H1 (cell line): ENCODE data around the gene RTCA. TPM values are rescaled to one million over a fixed set of nuclear protein-coding genes. Genes with fewer than 3 reads are reported as not detected.

Experiments used
- CTCF ChIA-PET: fragments of 300-600 bp; sonication (Branson Sonifier 250); formaldehyde crosslinking; loops from one replicate; lab custom pipeline; 2021; ENCODE audit not compliant: partially characterized antibody; lab: Charles Lee
- POLR2A ChIA-PET: fragments of 300-600 bp; sonication (Branson Sonifier 250); formaldehyde crosslinking; loops from one replicate; lab custom pipeline; 2021; ENCODE audit warnings: inconsistent platforms; ENCODE audit not compliant: partially characterized antibody; lab: Charles Lee
- DNase-seq, 2 experiments: peaks; one replicate each; pipeline versions ENCODE4 v3.0.0 to v3.0.0-alpha.2; 2010 to 2022; ENCODE audit warnings: low spot score in 2 of 2, low read depth in 1 of 2, mixed read lengths in 1 of 2
- FAIRE-seq: peaks from 2 replicates; lab custom pipeline; 2011; peaks lifted over from hg19 to GRCh38; lab: Jason Lieb, UNC
- H2AFZ ChIP-seq: 2 replicates; pipeline ENCODE4 v1.8.1; 2012; ENCODE audit warnings: low read length, inconsistent platforms
- H2AK5ac ChIP-seq: 2 replicates; pipeline ENCODE4 v1.6.1; 2013; ENCODE audit warnings: low read depth, low read length
- H2BK120ac ChIP-seq: replicated peaks from 2 replicates; pipeline ENCODE3; 2013; ENCODE audit warnings: low read depth, low read length, inconsistent platforms
- H2BK12ac ChIP-seq: 2 replicates; pipeline ENCODE4 v1.6.1; 2013; ENCODE audit warnings: low read depth, low read length
- H2BK15ac ChIP-seq: 2 replicates; pipeline ENCODE4 v1.6.1; 2013; ENCODE audit warnings: low read length
- H2BK20ac ChIP-seq: 2 replicates; pipeline ENCODE4 v1.6.1; 2013; ENCODE audit warnings: low read length
- H2BK5ac ChIP-seq: 2 replicates; pipeline ENCODE4 v1.6.1; 2013; ENCODE audit warnings: low read depth, low read length
- H3K14ac ChIP-seq: 2 replicates; pipeline ENCODE4 v1.6.1; 2013; ENCODE audit warnings: inconsistent platforms; ENCODE audit not compliant: insufficient read length
- H3K18ac ChIP-seq: 2 replicates; pipeline ENCODE4 v1.6.1; 2013; ENCODE audit warnings: low read length; ENCODE audit errors: extremely low read depth
- H3K23ac ChIP-seq: 2 replicates; pipeline ENCODE4 v1.6.1; 2013; ENCODE audit warnings: inconsistent platforms; ENCODE audit not compliant: insufficient read length
- H3K23me2 ChIP-seq: 2 replicates; pipeline ENCODE4 v1.6.1; 2013; ENCODE audit warnings: low read depth, low read length
- H3K27ac ChIP-seq: 2 replicates; pipeline ENCODE4 v1.6.1; 2011; ENCODE audit warnings: low read depth, low read length, inconsistent platforms
- H3K27me3 ChIP-seq, 4 experiments: replicated peaks in 1 of 4; 1 replicate in 1 of 4; 2 replicates in 3 of 4; pipeline versions ENCODE4 v1.6.1 to v1.8.1; 2011 to 2013; ENCODE audit warnings: low read length in 3 of 4, mild to moderate bottlenecking in 3 of 4, inconsistent platforms in 2 of 4, mixed read lengths in 2 of 4, moderate library complexity in 1 of 4; ENCODE audit not compliant: control insufficient read depth in 3 of 4, insufficient read depth in 3 of 4; ENCODE audit errors: extremely low read depth in 1 of 4
- H3K36me3 ChIP-seq, 4 experiments: 2 replicates each; pipeline versions ENCODE4 v1.6.1 to v1.8.1; 2011 to 2013; ENCODE audit warnings: mild to moderate bottlenecking in 4 of 4, low read length in 3 of 4, moderate library complexity in 2 of 4, control low read depth in 1 of 4, inconsistent platforms in 1 of 4; ENCODE audit not compliant: insufficient read depth in 4 of 4, control insufficient read depth in 2 of 4
- H3K4ac ChIP-seq: replicated peaks from 2 replicates; pipeline ENCODE3; 2013; ENCODE audit warnings: low read length, low read depth, mixed read lengths, inconsistent platforms; ENCODE audit not compliant: insufficient read length
- H3K4me1 ChIP-seq, 4 experiments: replicated peaks in 1 of 4; 1 replicate in 1 of 4; 2 replicates in 3 of 4; pipeline versions ENCODE4 v1.6.1 to v1.8.1; 2011 to 2013; ENCODE audit warnings: low read length in 3 of 4, inconsistent platforms in 2 of 4, mixed read lengths in 1 of 4; ENCODE audit not compliant: insufficient read depth in 4 of 4, control insufficient read depth in 3 of 4
- H3K4me2 ChIP-seq, 2 experiments: 2 replicates each; pipeline versions ENCODE4 v1.6.1 to v1.8.1; 2011 to 2013; ENCODE audit warnings: low read depth in 2 of 2, low read length in 2 of 2, control low read depth in 1 of 2, inconsistent platforms in 1 of 2, mild to moderate bottlenecking in 1 of 2; ENCODE audit not compliant: insufficient read depth in 1 of 2
- H3K4me3 ChIP-seq, 4 experiments: fragments of 200-600, 300-600 bp in 1 of 4; sonication (generic), shearing (Covaris generic), sonication (Bioruptor Twin) in 1 of 4; 2 replicates each; pipeline versions ENCODE4 v1.5.1 to v1.8.1; 2011 to 2016; ENCODE audit warnings: low read length in 4 of 4, low read depth in 3 of 4, control low read depth in 2 of 4, inconsistent platforms in 2 of 4, mild to moderate bottlenecking in 2 of 4, mixed read lengths in 1 of 4, moderate library complexity in 1 of 4; ENCODE audit not compliant: insufficient read depth in 2 of 4; ENCODE audit errors: extremely low read depth in 1 of 4
- H3K56ac ChIP-seq: replicated peaks from 2 replicates; pipeline ENCODE3; 2013; ENCODE audit warnings: low read depth, mild to moderate bottlenecking, mixed read lengths, low read length, inconsistent platforms; ENCODE audit not compliant: insufficient read length
- H3K79me1 ChIP-seq: 2 replicates; pipeline ENCODE4 v1.6.1; 2013; ENCODE audit warnings: low read depth, low read length, control low read depth
- H3K79me2 ChIP-seq, 2 experiments: 2 replicates each; pipeline versions ENCODE4 v1.6.1 to v1.8.1; 2012 to 2013; ENCODE audit warnings: low read length in 2 of 2, mild to moderate bottlenecking in 2 of 2, inconsistent platforms in 1 of 2; ENCODE audit not compliant: insufficient read depth in 2 of 2, control insufficient read depth in 1 of 2
- H3K9ac ChIP-seq, 4 experiments: replicated peaks in 1 of 4; 1 replicate in 1 of 4; 2 replicates in 3 of 4; pipeline versions ENCODE4 v1.6.1 to v1.8.1; 2011 to 2013; ENCODE audit warnings: low read depth in 3 of 4, low read length in 3 of 4, control low read depth in 2 of 4, mild to moderate bottlenecking in 2 of 4, moderate library complexity in 2 of 4, inconsistent platforms in 1 of 4; ENCODE audit errors: extremely low read depth in 1 of 4
- H3K9me3 ChIP-seq, 2 experiments: 2 replicates each; pipeline versions ENCODE4 v1.6.1 to v1.8.1; 2012 to 2013; ENCODE audit warnings: mild to moderate bottlenecking in 2 of 2, moderate library complexity in 2 of 2, control low read depth in 1 of 2, inconsistent platforms in 1 of 2, low read depth in 1 of 2, low read length in 1 of 2, mixed read lengths in 1 of 2; ENCODE audit not compliant: insufficient read depth in 2 of 2
- H4K20me1 ChIP-seq, 2 experiments: replicated peaks in 1 of 2; 2 replicates each; pipeline versions ENCODE3 to v1.8.1; 2011 to 2013; ENCODE audit warnings: inconsistent platforms in 2 of 2, low read length in 2 of 2, mild to moderate bottlenecking in 1 of 2; ENCODE audit not compliant: insufficient read depth in 2 of 2, control insufficient read depth in 1 of 2
- H4K5ac ChIP-seq: 2 replicates; pipeline ENCODE4 v1.6.1; 2013; ENCODE audit warnings: low read length, low read depth, mixed read lengths, inconsistent platforms; ENCODE audit not compliant: insufficient read length
- H4K8ac ChIP-seq: 2 replicates; pipeline ENCODE4 v1.8.0; 2013; ENCODE audit warnings: mild to moderate bottlenecking, moderate library complexity, low read length, inconsistent platforms; ENCODE audit not compliant: insufficient read depth; ENCODE audit errors: extremely low read depth
- H4K91ac ChIP-seq: replicated peaks from 2 replicates; pipeline ENCODE3; 2013; ENCODE audit warnings: low read length, mixed read lengths, inconsistent platforms; ENCODE audit not compliant: insufficient read length
- FOSL1 ChIP-seq: IDR thresholded peaks from 2 replicates; pipeline ENCODE4 v1.6.1; 2011; ENCODE audit warnings: mild to moderate bottlenecking, low read depth, low read length, moderate library complexity; ENCODE audit not compliant: insufficient read depth
- GTF2F1 ChIP-seq: IDR thresholded peaks from 2 replicates; pipeline ENCODE4 v1.6.1; 2012; ENCODE audit warnings: low read depth, low read length, improper control_type of control experiment, borderline replicate concordance
- JUND ChIP-seq: IDR thresholded peaks from 2 replicates; pipeline ENCODE4 v1.6.1; 2011; ENCODE audit warnings: mild to moderate bottlenecking, improper control_type of control experiment, low read length
- KDM5A ChIP-seq: fragments of 200-600 bp; IDR thresholded peaks from 2 replicates; pipeline ENCODE4 v1.7.1; 2012; ENCODE audit warnings: mild to moderate bottlenecking, low read length, inconsistent platforms, mixed read lengths
- TCF12 ChIP-seq: IDR thresholded peaks from 2 replicates; pipeline ENCODE4 v1.6.1; 2011; ENCODE audit warnings: low read depth, mild to moderate bottlenecking, low read length
- whole genome bisulfite sequencing, 2 experiments: shearing (Covaris generic) in 1 of 2; methylation state at CpG; one replicate each; pipeline versions ENCODE4 v1.1.6 to v1.1.7; 2013 to 2015; ENCODE audit warnings: low lambda C conversion rate in 2 of 2, mixed read lengths in 2 of 2, inconsistent platforms in 1 of 2, low coverage in 1 of 2, missing lambda C conversion rate in 1 of 2; ENCODE audit not compliant: insufficient replicate concordance in 2 of 2, insufficient coverage in 1 of 2, insufficient read length in 1 of 2; ENCODE audit errors: extremely low coverage in 1 of 2, missing lambda C conversion rate in 1 of 2; 5-methylcytosine and 5-hydroxymethylcytosine counted together
- polyA plus RNA-seq, 7 experiments: library from polyadenylated mRNA; depleted of rRNA in 3 of 7; stranded (reverse) in 5 of 7; unstranded in 2 of 7; fragments of >200 nt in 5 of 7; fragments of 200-250 nt in 2 of 7; gene quantifications; 1 replicate in 5 of 7; 2 replicates in 1 of 7; 4 replicates in 1 of 7; pipeline versions ENCODE4 v1.2.1 to v1.2.3, GENCODE V29; 2011 to 2013; ENCODE audit warnings: missing spikeins in 2 of 7, mixed read lengths in 2 of 7
- total RNA-seq: library from RNA; stranded (reverse); fragmentation: NEBNext Ultra II Directional; extraction: Animal tissue kit (Norgen Biotek cat#: 25700); gene quantifications from 2 replicates; pipeline ENCODE4 v1.2.1, GENCODE V29; 2021

The RTCA gene
- total and polyA plus RNA-seq, 2 of the 8 experiments (the other 6 are each of a cell fraction or from before 2014, with no cell fraction given) = 13.8 to 31.6 TPM

DNA sequence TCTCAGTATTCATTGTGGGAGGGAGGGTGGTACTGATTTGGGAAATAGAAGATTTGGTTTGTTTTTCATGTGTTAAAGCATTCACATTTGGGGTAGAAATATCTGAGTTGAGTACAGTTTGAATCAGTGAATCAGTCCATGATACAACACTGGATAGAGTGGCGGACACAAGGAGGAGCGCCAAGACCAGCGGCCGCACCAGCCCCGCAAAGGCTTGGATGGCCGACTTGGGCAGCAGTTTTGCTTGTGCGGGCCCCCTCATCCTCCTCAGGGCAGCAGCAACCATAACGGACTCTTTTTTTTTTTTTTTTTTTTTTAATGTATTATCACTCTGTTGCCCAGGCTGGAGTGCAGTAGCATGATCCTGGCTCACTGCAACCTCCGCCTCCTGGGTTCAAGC lies 66.3 kb downstream of the RTCA start:
- no peak overlapping the region for H2BK20ac ChIP-seq
- FAIRE-seq = no peak
- no peak overlapping the region for H3K4ac ChIP-seq
- H2AFZ ChIP-seq = no peak overlapping the region
- H3K23me2 ChIP-seq = no peaks in the 10 kb centered on the region; the same call in 1 of the 2 replicates
- ChIA-PET POLR2A (no interaction called here), CTCF (no interaction called here)
- H3K79me1 ChIP-seq = no peaks in the 10 kb centered on the region
- H4K8ac ChIP-seq = no peak overlapping the region
- H3K56ac ChIP-seq = no peak overlapping the region
- peaks cover 0 to 8% (median 0%) of the 10 kb centered on the region in 4 experiments; a peak in 1 of 7 replicates for H3K4me1 ChIP-seq
- H3K4me3 ChIP-seq = no peak overlapping the region
- H3K18ac ChIP-seq = no peak overlapping the region
- no peak overlapping the region for H3K23ac ChIP-seq
- no peak overlapping the region for H2AK5ac ChIP-seq
- no peak overlapping the region for H3K4me2 ChIP-seq
- H3K27me3 ChIP-seq = no peaks in the 10 kb centered on the region
- no peaks in the 10 kb centered on the region for H3K79me2 ChIP-seq
- WGBS, 2 experiments = 91% methylated on average over 7 of the region's 9 CpGs; no CpG with 5 or more reads in 1 of the 2 experiments
- no peak overlapping the region for H2BK12ac ChIP-seq
- H3K36me3 ChIP-seq = no peaks in the 10 kb centered on the region
- H2BK15ac ChIP-seq = no peak overlapping the region
- H4K5ac ChIP-seq = no peak overlapping the region
- H3K27ac ChIP-seq = no peak overlapping the region
- no peak overlapping the region for H3K14ac ChIP-seq
- H4K20me1 ChIP-seq = no peaks in the 10 kb centered on the region
- TF ChIP-seq FOSL1 (no peak), GTF2F1 (no peak), TCF12 (no peak), KDM5A (no peak), JUND (no peak)
- H4K91ac ChIP-seq = no peak overlapping the region
- no peak for DNase-seq
- H2BK5ac ChIP-seq = no peak overlapping the region
- H2BK120ac ChIP-seq = no peak overlapping the region
- no peaks in the 10 kb centered on the region for H3K9me3 ChIP-seq
- H3K9ac ChIP-seq = no peak overlapping the region
